Liver (tissue), 9 donors: ENCODE measurements around the gene STOM. TPM values are rescaled to one million over a fixed set of nuclear protein-coding genes. Genes with fewer than 3 reads are reported as not detected.

Experiments used
- DNase-seq: peaks from one replicate; pipeline ENCODE4 v3.0.0-alpha.2; 2017; ENCODE audit warnings: low spot score
- H3K27ac ChIP-seq, 2 donors: one replicate each; pipeline ENCODE4 v1.7.0; 2013; ENCODE audit warnings: inconsistent platforms in 2 of 2, low read length in 2 of 2, control low read depth in 1 of 2, low read depth in 1 of 2, mild to moderate bottlenecking in 1 of 2
- H3K27me3 ChIP-seq, 4 donors: one replicate each; pipeline versions ENCODE4 v1.6.1 to v1.7.0; 2013; ENCODE audit warnings: low read length in 3 of 4, inconsistent platforms in 1 of 4, mild to moderate bottlenecking in 1 of 4, moderate library complexity in 1 of 4; ENCODE audit not compliant: control insufficient read depth in 4 of 4, insufficient read depth in 4 of 4
- H3K36me3 ChIP-seq, 4 donors: one replicate each; pipeline versions ENCODE4 v1.6.1 to v1.7.0; 2013; ENCODE audit warnings: low read length in 3 of 4, mild to moderate bottlenecking in 3 of 4, low read depth in 1 of 4, moderate library complexity in 1 of 4; ENCODE audit not compliant: control insufficient read depth in 4 of 4, insufficient read depth in 3 of 4
- H3K4me1 ChIP-seq, 4 donors: one replicate each; pipeline versions ENCODE4 v1.6.1 to v1.7.0; 2013; ENCODE audit warnings: low read length in 3 of 4, mild to moderate bottlenecking in 3 of 4, moderate library complexity in 1 of 4; ENCODE audit not compliant: control insufficient read depth in 4 of 4, insufficient read depth in 4 of 4
- H3K4me3 ChIP-seq, 3 donors: one replicate each; pipeline versions ENCODE4 v1.6.1 to v1.7.0; 2013; ENCODE audit warnings: low read length in 3 of 3, control low read depth in 1 of 3, low read depth in 1 of 3, mild to moderate bottlenecking in 1 of 3
- H3K9ac ChIP-seq, 2 donors: one replicate each; pipeline ENCODE4 v1.7.0; 2013; ENCODE audit warnings: low read length in 2 of 2, mild to moderate bottlenecking in 2 of 2, moderate library complexity in 2 of 2, control low read depth in 1 of 2, low read depth in 1 of 2
- H3K9me3 ChIP-seq, 4 donors: one replicate each; pipeline versions ENCODE4 v1.6.1 to v1.7.0; 2013; ENCODE audit warnings: low read length in 3 of 4; ENCODE audit not compliant: control insufficient read depth in 4 of 4
- ATF3 ChIP-seq: IDR thresholded peaks from 2 replicates; pipeline ENCODE4 v1.6.1; 2016; ENCODE audit warnings: antibody characterized with exemption
- CTCF ChIP-seq: fragments of 150-350 bp; IDR thresholded peaks from 2 replicates; pipeline ENCODE4 v1.5.1; 2017; ENCODE audit warnings: improper control_type of control experiment, low read depth, low read length; ENCODE audit not compliant: missing input control
- EGR1 ChIP-seq, 2 donors: IDR thresholded peaks; 2 replicates each; pipeline ENCODE4 v1.6.1; 2016 to 2018; ENCODE audit warnings: antibody characterized with exemption in 2 of 2, low read depth in 2 of 2
- FOXA1 ChIP-seq: IDR thresholded peaks from 2 replicates; pipeline ENCODE4 v1.6.1; 2016; ENCODE audit warnings: antibody characterized with exemption
- FOXA2 ChIP-seq: IDR thresholded peaks from 2 replicates; pipeline ENCODE4 v1.6.1; 2016; ENCODE audit warnings: antibody characterized with exemption
- GABPA ChIP-seq, 2 donors: IDR thresholded peaks in 1 of 2; conservative IDR thresholded peaks in 1 of 2; 2 replicates each; pipeline ENCODE4 v1.6.1; 2016; ENCODE audit warnings: antibody characterized with exemption in 2 of 2, mild to moderate bottlenecking in 1 of 2, moderate library complexity in 1 of 2
- HNF4A ChIP-seq, 2 donors: conservative IDR thresholded peaks; 2 replicates each; pipeline ENCODE4 v1.6.1; 2016; ENCODE audit warnings: antibody characterized with exemption in 2 of 2, mild to moderate bottlenecking in 2 of 2
- HNF4G ChIP-seq: IDR thresholded peaks from 2 replicates; pipeline ENCODE4 v1.6.1; 2016; ENCODE audit warnings: antibody characterized with exemption
- JUND ChIP-seq, 2 donors: IDR thresholded peaks; 2 replicates each; pipeline ENCODE4 v1.6.1; 2016; ENCODE audit warnings: antibody characterized with exemption in 2 of 2
- MAX ChIP-seq: IDR thresholded peaks from 2 replicates; pipeline ENCODE4 v1.6.1; 2016; ENCODE audit warnings: antibody characterized with exemption
- NR2F2 ChIP-seq: IDR thresholded peaks from 2 replicates; pipeline ENCODE4 v1.6.1; 2016; ENCODE audit warnings: antibody characterized with exemption
- RAD21 ChIP-seq, 2 donors: IDR thresholded peaks; 2 replicates each; pipeline ENCODE4 v1.6.1; 2016; ENCODE audit warnings: antibody characterized with exemption in 2 of 2, mild to moderate bottlenecking in 2 of 2
- REST ChIP-seq: IDR thresholded peaks from 2 replicates; pipeline ENCODE4 v1.6.1; 2016; ENCODE audit warnings: antibody characterized with exemption, mild to moderate bottlenecking
- RXRA ChIP-seq, 2 donors: IDR thresholded peaks; 2 replicates each; pipeline ENCODE4 v1.6.1; 2017 to 2018; ENCODE audit warnings: antibody characterized with exemption in 2 of 2, mild to moderate bottlenecking in 1 of 2
- SP1 ChIP-seq: IDR thresholded peaks from 2 replicates; pipeline ENCODE4 v1.6.1; 2018; ENCODE audit warnings: antibody characterized with exemption, mild to moderate bottlenecking
- TAF1 ChIP-seq: conservative IDR thresholded peaks from 2 replicates; pipeline ENCODE4 v1.6.1; 2016; ENCODE audit warnings: antibody characterized with exemption, mild to moderate bottlenecking
- YY1 ChIP-seq: IDR thresholded peaks from 2 replicates; pipeline ENCODE4 v1.6.1; 2016; ENCODE audit warnings: antibody characterized with exemption, mild to moderate bottlenecking
- ZBTB33 ChIP-seq: IDR thresholded peaks from 2 replicates; pipeline ENCODE4 v1.6.1; 2016; ENCODE audit warnings: antibody characterized with exemption
- WGBS: extraction: QIAGEN DNeasy Blood & Tissue Kit; methylation state at CpG from one replicate; pipeline ENCODE4 v1.1.7; 2013; 5-methylcytosine and 5-hydroxymethylcytosine counted together
- polyA plus RNA-seq, 2 donors: library from polyadenylated mRNA; stranded (reverse) in 1 of 2; unstranded in 1 of 2; fragments of 200-250 nt in 1 of 2; fragments of >200 nt in 1 of 2; fragmentation: Nextera tagmentation in 1 of 2; extraction: Ambion mirVana in 1 of 2; gene quantifications; one replicate each; pipeline versions ENCODE4 v1.2.1 to v1.2.3, GENCODE V29; 2013 to 2015
- total RNA-seq, 2 donors: library from RNA; depleted of rRNA; stranded (reverse); fragments of >200 nt; gene quantifications; one replicate each; pipeline ENCODE4 v1.2.3, GENCODE V29; 2014
- donor health status: healthy.
- donor health status: healthy.
- donor health status: healthy.
- donor health status: healthy.
- donor health status: healthy.

Gene STOM
- total and polyA plus RNA-seq, 4 donors = 150 to 398 (median 265) TPM

GRCh38 chr9:121322037-121322736, 47.9 kb downstream of the STOM start:
- no peaks in the 10 kb centered on the region for H3K9me3 ChIP-seq
- DNase-seq = no peak
- H3K4me1 ChIP-seq = peaks cover 9 to 45% (median 25%) of the 10 kb centered on the region in 4 donors
- H3K27me3 ChIP-seq = no peaks in the 10 kb centered on the region
- H3K36me3 ChIP-seq = peaks cover 0 to 12% (median 1%) of the 10 kb centered on the region in 4 donors
- WGBS = 17% methylated on average over 5 of the region's 5 CpGs
- peak; percentile 48 for TF ChIP-seq HNF4G
- TF ChIP-seq RXRA (IDR thresholded peaks at IDR 0.05) = peak; percentile 90 to 93
- TF ChIP-seq ATF3 = peak; percentile 87
- no peak for TF ChIP-seq CTCF
- peak; percentile 96 for TF ChIP-seq SP1
- peak; percentile 85 for TF ChIP-seq ZBTB33
- TF ChIP-seq FOXA1 = peak; percentile 95
- peak; percentile 70 for TF ChIP-seq MAX
- peak; percentile 82 for TF ChIP-seq REST
- peak; percentile 32 to 48 for TF ChIP-seq RAD21 (IDR thresholded peaks at IDR 0.05)
- TF ChIP-seq HNF4A (conservative IDR thresholded peaks at IDR 0.05) = peak; percentile 86 to 92
- TF ChIP-seq EGR1 (IDR thresholded peaks at IDR 0.05; ENCODE audit: low read depth in 2 of 2) = peak in 1 of 2 donors; percentile 10
- no peak for TF ChIP-seq TAF1
- TF ChIP-seq JUND (IDR thresholded peaks at IDR 0.05) = peak; percentile 91 to 97
- no peak for TF ChIP-seq GABPA (IDR thresholded peaks at IDR 0.05 in 1 of 2, conservative IDR thresholded peaks at IDR 0.05 in 1 of 2)
- TF ChIP-seq NR2F2 = peak; percentile 73
- peak; percentile 92 for TF ChIP-seq YY1
- TF ChIP-seq FOXA2 = peak; percentile 92
- H3K9ac ChIP-seq = peak overlapping the region in 1 of 2 donors; percentile 64
- peak overlapping the region; percentile 90 to 94 for H3K27ac ChIP-seq
- no peak overlapping the region for H3K4me3 ChIP-seq
